Dermis blood vessel endothelial cell (primary cell): Measurements from ENCODE around the gene ANKRD23. TPM values are rescaled to one million over a fixed set of nuclear protein-coding genes. Genes with fewer than 3 reads are reported as not detected.

Experiments used
- DNase-seq: peaks from one replicate; pipeline ENCODE4 v3.0.0; 2010
- total RNA-seq: library from RNA; depleted of rRNA; stranded (reverse); fragments of >200 nt; gene quantifications from 2 replicates; pipeline ENCODE4 v1.2.3, GENCODE V29; 2014

The ANKRD23 gene
- total RNA-seq, 1 donor from 2014 or later, result 1.5 TPM

GRCh38 chr2:96835830-96836229 is 8.0 kb downstream of the ANKRD23 start:
- no peak for DNase-seq

GRCh38 chr2:96832754-96833507 is 10.9 kb downstream of the ANKRD23 start:
- DNase-seq, result no peak

- no peak for DNase-seq
These were observed 11.4 kb downstream of the ANKRD23 start for GRCh38 chr2:96832408-96832753.

DNA sequence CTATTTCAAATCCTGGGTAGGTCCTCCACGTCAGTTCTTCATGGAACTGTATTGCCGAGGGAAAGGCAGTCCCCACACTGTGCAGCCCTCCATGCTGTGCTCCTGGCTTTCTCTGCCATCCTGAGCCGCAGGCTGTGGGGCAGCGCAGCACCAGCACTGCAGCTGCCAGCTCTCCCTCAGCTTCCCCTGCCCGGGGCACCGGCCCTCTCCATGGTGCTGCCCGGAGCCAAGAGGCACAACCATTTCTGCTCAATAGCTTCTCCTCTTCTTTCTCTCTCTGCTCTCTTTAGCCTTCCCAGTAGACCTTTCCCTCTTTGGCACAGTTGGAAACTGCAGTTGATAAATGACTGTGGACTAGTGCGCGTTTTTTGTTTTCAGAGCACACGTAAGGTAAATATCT is 12.1 kb downstream of the ANKRD23 start:
- DNase-seq, result no peak

DNA sequence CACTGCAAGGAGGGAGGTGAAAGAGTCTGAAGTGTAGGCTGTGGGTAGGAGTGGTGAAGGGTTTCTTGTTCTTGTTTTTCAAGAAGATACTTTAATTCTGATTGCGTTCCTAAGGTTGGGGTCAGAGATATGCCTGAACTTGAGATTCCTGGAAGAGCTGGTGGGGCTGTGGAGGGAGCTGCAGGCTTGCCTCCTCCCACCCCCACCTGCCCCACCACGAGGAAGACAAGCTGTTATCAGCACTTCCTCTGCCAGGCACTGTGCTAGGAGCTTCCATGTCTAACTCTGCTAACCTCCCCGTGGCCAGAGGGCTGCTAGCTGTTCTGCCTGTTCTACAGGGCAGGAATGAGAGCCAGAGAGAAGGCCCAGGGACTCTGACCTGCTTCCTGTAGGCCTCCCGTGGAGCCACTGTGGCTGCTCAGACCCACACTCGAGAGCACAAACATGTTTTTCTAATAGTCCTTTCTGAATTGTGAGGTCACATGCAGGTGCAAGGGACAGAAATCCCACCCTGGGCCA is 13.7 kb downstream of the ANKRD23 start:
- DNase-seq, result no peak

DNA sequence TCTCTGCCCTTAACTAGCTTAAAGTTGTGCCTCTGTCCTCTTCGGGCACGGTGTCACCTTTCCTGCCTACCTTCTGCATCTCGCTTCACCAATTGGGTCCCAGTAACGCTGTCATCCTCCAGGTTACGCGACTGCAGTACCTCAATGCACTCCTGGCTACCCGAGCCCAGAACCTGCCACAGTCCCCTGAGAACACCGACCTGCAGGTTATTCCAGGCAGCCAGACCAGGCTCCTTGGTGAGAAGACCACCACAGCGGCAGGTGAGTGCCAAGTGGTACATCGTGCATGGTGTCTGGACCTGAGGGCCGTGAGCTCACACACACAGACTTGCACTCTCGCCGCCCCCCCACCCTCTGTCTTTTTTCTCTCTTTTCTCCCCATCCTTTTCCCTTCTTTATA is 14.9 kb downstream of the ANKRD23 start:
- DNase-seq, result no peak

DNA sequence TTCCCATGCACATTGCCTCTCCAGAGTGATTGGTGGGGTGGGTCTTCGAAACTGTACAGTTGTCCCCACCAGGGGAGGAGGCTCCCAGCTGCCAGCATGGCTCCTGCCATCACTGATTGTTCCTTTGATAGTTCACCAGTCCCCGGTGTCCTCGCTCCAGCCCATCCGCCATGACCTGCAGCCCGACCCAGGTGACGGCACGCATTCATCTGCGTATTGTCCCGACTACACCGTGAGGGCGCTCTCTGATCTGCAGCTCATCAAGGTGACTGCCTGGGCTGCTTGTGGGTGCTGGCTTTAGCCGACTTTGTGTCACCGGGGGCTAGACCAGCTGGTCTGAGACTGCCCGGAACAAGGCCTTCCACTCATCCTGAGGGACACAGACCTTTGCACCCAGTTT is 15.4 kb downstream of the ANKRD23 start:
- no peak for DNase-seq

GRCh38 chr2:96826546-96827278 is 17.1 kb downstream of the ANKRD23 start:
- DNase-seq, result no peak

GRCh38 chr2:96825057-96825456 is 18.8 kb downstream of the ANKRD23 start:
- no peak for DNase-seq

DNA sequence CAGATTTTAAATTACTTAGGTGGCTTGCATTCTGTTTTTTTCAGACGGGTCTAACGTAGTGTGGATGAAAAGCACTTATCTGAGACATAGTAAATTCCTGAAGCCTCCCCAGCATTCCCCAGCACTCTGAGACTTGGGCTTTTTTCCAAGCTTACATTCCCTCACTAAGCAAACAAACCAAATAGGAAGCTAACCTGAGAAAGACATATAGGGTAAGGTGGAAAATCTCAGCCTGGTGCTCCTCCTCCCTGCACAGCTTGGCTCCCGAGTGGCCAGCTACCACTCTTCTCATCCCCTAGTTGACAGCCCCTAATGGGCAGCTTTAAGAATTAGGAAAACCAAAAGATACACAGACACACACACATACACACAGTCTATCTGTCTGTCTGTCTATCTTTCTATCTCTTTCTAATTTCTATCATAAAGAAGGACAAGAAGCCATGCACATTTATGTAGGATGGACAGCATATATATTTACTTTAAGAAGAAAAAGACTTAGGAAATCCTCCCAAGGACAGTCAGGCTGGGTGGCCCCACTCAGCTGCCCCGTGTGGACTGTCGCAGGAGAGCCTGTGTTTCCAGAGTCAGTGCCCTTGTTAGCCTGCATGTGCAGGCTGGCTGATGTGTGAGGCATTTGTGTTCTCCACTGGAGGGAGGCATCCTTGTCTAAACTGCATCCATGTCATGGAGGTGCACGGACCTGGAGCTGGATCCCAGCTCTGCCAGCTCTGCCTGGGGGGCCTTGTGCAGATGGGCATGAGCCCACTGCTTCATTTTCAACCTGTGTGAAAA is 19.5 kb downstream of the ANKRD23 start:
- no peak for DNase-seq

DNA sequence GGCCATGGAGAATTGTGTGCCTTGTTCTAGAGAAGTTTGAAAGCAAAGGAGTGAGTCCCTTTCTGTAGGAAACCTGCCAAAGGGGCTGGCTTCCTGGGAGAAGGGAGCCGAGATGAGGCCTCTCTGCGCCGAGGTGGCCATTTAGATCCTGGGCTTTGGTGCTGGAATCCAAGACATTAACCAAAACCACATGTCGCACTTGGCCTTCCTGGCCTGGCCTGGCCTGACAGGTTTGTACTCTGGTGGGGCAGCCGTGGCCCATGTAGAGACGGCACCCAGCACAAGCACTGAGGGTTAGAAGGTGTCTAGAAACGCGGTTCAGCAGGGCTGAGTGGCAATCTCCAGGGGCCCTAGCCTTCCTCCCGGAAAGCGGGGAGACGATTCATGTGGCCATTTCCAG is 20.6 kb downstream of the ANKRD23 start:
- DNase-seq, result no peak

GRCh38 chr2:96822786-96823185 is 21.0 kb downstream of the ANKRD23 start:
- DNase-seq, result no peak

GRCh38 chr2:96821113-96821675 is 22.6 kb downstream of the ANKRD23 start:
- no peak for DNase-seq

- no peak for DNase-seq
These were observed 23.8 kb downstream of the ANKRD23 start for GRCh38 chr2:96819876-96820511.

DNA sequence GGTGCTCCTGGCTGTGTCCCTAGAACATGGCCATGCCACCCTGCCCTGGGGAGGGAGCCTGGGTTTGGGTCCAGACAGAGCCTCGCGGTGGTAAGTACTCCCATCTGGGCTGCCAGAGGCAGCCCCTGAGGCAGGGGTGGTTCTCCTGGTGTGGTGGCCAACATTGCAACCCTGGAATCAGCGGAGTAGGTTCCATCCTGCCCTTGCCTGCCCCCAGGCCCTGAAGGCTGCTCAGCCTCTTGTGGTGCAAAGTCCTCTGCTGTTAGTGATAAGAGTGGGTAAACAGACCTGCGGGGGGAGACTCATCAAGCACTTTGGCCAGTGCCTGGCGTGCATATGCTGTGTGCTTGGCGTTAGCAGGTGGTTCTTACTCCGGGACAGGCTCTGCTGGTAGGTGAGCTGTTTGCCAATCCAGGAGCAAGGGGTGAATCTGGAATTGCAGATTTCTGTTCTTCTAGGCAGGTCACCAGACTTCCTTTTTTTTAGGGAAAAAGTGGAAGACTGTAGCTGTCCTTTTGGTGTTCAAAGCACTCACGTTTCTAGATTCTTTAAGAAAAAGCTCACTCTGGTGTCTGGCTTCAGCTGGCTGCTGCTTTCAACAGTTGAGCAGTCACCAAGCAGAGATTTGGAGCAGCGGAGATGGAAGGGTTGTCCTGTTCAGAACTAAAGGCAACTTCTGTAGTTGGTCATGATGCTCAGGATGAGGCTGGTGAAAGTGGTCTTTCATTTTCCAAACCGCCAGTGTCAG is 24.5 kb downstream of the ANKRD23 start:
- no peak for DNase-seq

- DNase-seq, result no peak
These were observed 25.9 kb downstream of the ANKRD23 start for GRCh38 chr2:96817882-96818281.

DNA sequence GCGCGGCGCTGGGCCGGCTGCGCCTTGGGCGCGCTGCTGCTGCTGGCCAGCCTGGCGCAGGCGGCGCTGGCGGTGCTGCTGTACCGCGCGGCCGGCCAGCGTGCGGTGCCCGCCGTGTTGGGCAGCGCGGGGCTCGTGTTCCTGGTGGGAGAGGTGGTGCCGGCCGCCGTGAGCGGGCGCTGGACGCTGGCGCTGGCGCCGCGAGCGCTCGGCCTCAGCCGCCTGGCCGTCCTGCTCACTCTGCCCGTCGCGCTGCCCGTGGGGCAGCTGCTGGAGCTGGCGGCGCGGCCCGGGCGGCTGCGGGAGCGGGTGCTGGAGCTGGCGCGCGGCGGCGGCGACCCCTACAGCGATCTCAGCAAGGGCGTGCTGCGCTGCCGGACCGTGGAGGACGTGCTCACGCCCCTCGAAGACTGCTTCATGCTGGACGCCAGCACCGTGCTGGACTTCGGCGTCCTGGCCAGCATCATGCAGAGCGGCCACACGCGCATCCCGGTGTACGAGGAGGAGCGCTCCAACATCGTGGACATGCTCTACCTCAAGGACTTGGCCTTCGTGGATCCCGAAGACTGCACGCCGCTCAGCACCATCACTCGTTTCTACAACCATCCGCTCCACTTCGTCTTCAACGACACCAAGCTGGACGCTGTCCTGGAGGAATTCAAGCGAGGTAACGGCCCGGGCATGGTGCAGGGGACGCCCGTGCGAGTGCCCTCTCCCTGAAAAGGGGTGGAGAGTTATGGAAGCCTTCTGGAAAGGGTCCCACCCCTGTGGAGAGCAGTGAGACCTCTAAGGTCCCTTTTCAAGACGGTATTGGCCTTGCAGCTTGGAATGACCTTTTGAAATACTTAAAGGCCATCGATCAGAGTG is 26.8 kb downstream of the ANKRD23 start:
- DNase-seq, result peak; percentile 48

- DNase-seq, result peak; percentile 96
These were observed 27.5 kb downstream of the ANKRD23 start, which contains the start of gene CNNM3 for GRCh38 chr2:96816127-96816835. Gene CNNM3, plus strand, starts transcription at chr2:96816268. Its CDS starts 10 bp downstream, at chr2:96816278.

DNA sequence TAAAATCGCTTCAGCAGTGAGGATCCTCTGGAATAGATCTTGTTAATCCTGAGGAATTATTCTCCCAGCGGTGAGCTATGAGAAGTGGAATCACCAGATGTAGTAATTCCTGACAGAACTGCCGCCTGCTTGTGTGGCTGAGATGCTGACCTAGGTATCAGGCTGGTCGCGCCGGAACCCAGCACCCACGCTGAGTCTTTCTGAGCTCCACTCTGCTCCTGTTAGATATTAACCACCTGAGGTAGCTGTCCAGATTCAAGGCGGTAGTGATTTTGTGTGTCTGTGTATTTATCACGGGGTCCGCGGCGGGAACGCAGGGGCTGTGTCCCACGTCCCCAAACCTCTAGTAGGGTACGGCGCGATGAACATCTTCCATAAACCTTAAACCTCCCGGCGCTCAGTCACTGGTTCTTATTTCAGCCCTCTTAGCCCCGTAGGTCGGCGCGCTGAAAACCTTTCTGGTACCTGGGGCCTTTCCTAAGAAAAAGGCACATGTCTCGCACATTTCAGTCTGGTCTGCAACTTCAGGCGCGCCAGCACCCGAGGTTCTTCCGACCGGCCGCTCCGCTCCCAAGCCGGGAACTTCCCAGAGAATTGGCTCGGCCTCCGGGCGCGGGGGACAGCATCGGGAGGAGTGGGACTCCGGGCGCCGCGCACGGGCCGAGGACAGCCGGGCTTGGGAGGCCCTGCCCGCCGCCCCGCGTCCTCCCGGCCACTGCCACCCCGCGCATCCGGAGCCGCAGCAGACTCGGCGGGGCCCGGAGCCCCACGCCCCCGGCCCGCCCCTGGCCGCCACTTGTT is 28.3 kb downstream of the ANKRD23 start:
- peak; percentile 31 for DNase-seq
